HepG2 (cell line): Measurements from ENCODE around the gene BOD1. TPM values are rescaled to one million over a fixed set of nuclear protein-coding genes. Genes with fewer than 3 reads are reported as not detected.

Experiments
- GFI1 ChIP-seq: sonication (generic); formaldehyde crosslinking; IDR thresholded peaks from 2 replicates; pipeline ENCODE4 v1.5.0; 2020; ENCODE audit warnings: missing genetic modification reagents, mild to moderate bottlenecking, borderline replicate concordance
- GMEB2 ChIP-seq: IDR thresholded peaks from 2 replicates; pipeline ENCODE4 v1.6.1; 2016; ENCODE audit warnings: missing biosample characterization, missing genetic modification reagents, low read depth
- HNF4G ChIP-seq, 2 experiments: sonication (generic) in 1 of 2; formaldehyde crosslinking in 1 of 2; IDR thresholded peaks; 2 replicates each; pipeline versions ENCODE4 v1.4.0 to v1.6.1; 2011 to 2020; ENCODE audit warnings: borderline replicate concordance in 2 of 2, low read depth in 2 of 2, mild to moderate bottlenecking in 2 of 2, low read length in 1 of 2, missing genetic modification reagents in 1 of 2, moderate library complexity in 1 of 2
- IKZF4 ChIP-seq: sonication (generic); formaldehyde crosslinking; IDR thresholded peaks from 2 replicates; pipeline ENCODE4 v1.5.1; 2020; ENCODE audit warnings: borderline replicate concordance, mild to moderate bottlenecking, low read depth, missing genetic modification reagents; ENCODE audit errors: not compliant biosample characterization
- IRX3 ChIP-seq: sonication (generic); formaldehyde crosslinking; IDR thresholded peaks from 2 replicates; pipeline ENCODE4 v1.8.1; 2023; ENCODE audit warnings: mild to moderate bottlenecking, low read depth, missing genetic modification reagents, borderline replicate concordance
- ISX ChIP-seq: sonication (generic); formaldehyde crosslinking; conservative IDR thresholded peaks from 2 replicates; pipeline ENCODE4 v1.5.0; 2020; ENCODE audit warnings: missing genetic modification reagents
- JUND ChIP-seq: sonication (generic); formaldehyde crosslinking; IDR thresholded peaks from 2 replicates; pipeline ENCODE4 v1.8.0; 2022; ENCODE audit warnings: mild to moderate bottlenecking, missing genetic modification reagents
- KMT2A ChIP-seq: sonication (generic); formaldehyde crosslinking; IDR thresholded peaks from 2 replicates; pipeline ENCODE4 v1.4.0; 2020; ENCODE audit warnings: missing genetic modification reagents
- MYNN ChIP-seq: sonication (generic); formaldehyde crosslinking; IDR thresholded peaks from 2 replicates; pipeline ENCODE4 v1.4.0; 2020; ENCODE audit warnings: mild to moderate bottlenecking, low read depth, missing genetic modification reagents
- NAIF1 ChIP-seq: sonication (generic); formaldehyde crosslinking; IDR thresholded peaks from 2 replicates; pipeline ENCODE4 v1.5.0; 2020; ENCODE audit warnings: mild to moderate bottlenecking, missing genetic modification reagents, borderline replicate concordance
- RAD51 ChIP-seq: fragments of 450-650 bp; IDR thresholded peaks from 2 replicates; pipeline ENCODE4 v1.6.1; 2016; ENCODE audit warnings: borderline replicate concordance
- SP2 ChIP-seq: sonication (generic); formaldehyde crosslinking; IDR thresholded peaks from 2 replicates; pipeline ENCODE4 v1.5.1; 2020; ENCODE audit warnings: mild to moderate bottlenecking, missing genetic modification reagents
- STAG1 ChIP-seq: sonication (generic); formaldehyde crosslinking; IDR thresholded peaks from 2 replicates; pipeline ENCODE4 v1.4.0; 2020; ENCODE audit warnings: missing genetic modification reagents
- TIGD3 ChIP-seq: sonication (generic); formaldehyde crosslinking; IDR thresholded peaks from 2 replicates; pipeline ENCODE4 v1.5.1; 2020; ENCODE audit warnings: mild to moderate bottlenecking, missing genetic modification reagents, borderline replicate concordance
- XBP1 ChIP-seq: sonication (generic); formaldehyde crosslinking; IDR thresholded peaks from 2 replicates; pipeline ENCODE4 v1.5.0; 2020; ENCODE audit warnings: missing genetic modification reagents
- ZBTB38 ChIP-seq: sonication (generic); formaldehyde crosslinking; IDR thresholded peaks from 2 replicates; pipeline ENCODE4 v1.5.1; 2020; ENCODE audit warnings: mild to moderate bottlenecking, missing genetic modification reagents
- ZNF264 ChIP-seq: sonication (generic); formaldehyde crosslinking; IDR thresholded peaks from 2 replicates; pipeline ENCODE4 v1.4.0; 2020; ENCODE audit warnings: missing genetic modification reagents
- ZNF280B ChIP-seq: sonication (generic); formaldehyde crosslinking; IDR thresholded peaks from 2 replicates; pipeline ENCODE4 v1.5.0; 2020; ENCODE audit warnings: missing genetic modification reagents, mild to moderate bottlenecking, borderline replicate concordance
- ZNF605 ChIP-seq: sonication (generic); formaldehyde crosslinking; IDR thresholded peaks from 2 replicates; pipeline ENCODE4 v1.8.0; 2022; ENCODE audit warnings: mild to moderate bottlenecking, missing genetic modification reagents
- polyA plus RNA-seq, 8 experiments: library from polyadenylated mRNA; depleted of rRNA in 3 of 8; stranded (reverse) in 7 of 8; unstranded in 1 of 8; fragments of >200 nt; fragmentation: Illumina TruSeq in 4 of 8; extraction: Trizol in 4 of 8; gene quantifications; 2 replicates each; pipeline versions ENCODE4 v1.2.1 to v1.2.3, GENCODE V29; 2011 to 2016; ENCODE audit warnings: low read depth in 4 of 8, missing spikeins in 1 of 8, mixed read lengths in 1 of 8; ENCODE audit not compliant: insufficient read depth in 1 of 8
- total RNA-seq, 5 experiments: library from RNA; depleted of rRNA; stranded (reverse); fragments of >200 nt; fragmentation: Illumina TruSeq; extraction: Trizol; gene quantifications; 2 replicates each; pipeline ENCODE4 v1.2.3, GENCODE V29; 2016; ENCODE audit warnings: low read depth in 1 of 5
- TF ChIP-seq, protein P1 (sequence below): sonication (generic); formaldehyde crosslinking; IDR thresholded peaks from 2 replicates; pipeline ENCODE4 v1.4.0; 2020; ENCODE audit warnings: missing genetic modification reagents, borderline replicate concordance

Gene BOD1
- total and polyA plus RNA-seq, 2 of the 13 experiments (the other 11 are each of a cell fraction or from before 2014, with no cell fraction given), result 81.5 to 103 TPM

- TF ChIP-seq, protein P1, sequence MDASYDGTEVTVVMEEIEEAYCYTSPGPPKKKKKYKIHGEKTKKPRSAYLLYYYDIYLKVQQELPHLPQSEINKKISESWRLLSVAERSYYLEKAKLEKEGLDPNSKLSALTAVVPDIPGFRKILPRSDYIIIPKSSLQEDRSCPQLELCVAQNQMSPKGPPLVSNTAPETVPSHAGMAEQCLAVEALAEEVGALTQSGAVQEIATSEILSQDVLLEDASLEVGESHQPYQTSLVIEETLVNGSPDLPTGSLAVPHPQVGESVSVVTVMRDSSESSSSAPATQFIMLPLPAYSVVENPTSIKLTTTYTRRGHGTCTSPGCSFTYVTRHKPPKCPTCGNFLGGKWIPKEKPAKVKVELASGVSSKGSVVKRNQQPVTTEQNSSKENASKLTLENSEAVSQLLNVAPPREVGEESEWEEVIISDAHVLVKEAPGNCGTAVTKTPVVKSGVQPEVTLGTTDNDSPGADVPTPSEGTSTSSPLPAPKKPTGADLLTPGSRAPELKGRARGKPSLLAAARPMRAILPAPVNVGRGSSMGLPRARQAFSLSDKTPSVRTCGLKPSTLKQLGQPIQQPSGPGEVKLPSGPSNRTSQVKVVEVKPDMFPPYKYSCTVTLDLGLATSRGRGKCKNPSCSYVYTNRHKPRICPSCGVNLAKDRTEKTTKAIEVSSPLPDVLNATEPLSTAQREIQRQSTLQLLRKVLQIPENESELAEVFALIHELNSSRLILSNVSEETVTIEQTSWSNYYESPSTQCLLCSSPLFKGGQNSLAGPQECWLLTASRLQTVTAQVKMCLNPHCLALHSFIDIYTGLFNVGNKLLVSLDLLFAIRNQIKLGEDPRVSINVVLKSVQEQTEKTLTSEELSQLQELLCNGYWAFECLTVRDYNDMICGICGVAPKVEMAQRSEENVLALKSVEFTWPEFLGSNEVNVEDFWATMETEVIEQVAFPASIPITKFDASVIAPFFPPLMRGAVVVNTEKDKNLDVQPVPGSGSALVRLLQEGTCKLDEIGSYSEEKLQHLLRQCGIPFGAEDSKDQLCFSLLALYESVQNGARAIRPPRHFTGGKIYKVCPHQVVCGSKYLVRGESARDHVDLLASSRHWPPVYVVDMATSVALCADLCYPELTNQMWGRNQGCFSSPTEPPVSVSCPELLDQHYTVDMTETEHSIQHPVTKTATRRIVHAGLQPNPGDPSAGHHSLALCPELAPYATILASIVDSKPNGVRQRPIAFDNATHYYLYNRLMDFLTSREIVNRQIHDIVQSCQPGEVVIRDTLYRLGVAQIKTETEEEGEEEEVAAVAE (CRISPR knock-in tag), result 0 out of 2 replicates have a peak, but pooled peaks have one; percentile 32
- TF ChIP-seq MYNN (CRISPR knock-in tag), result no peak
- TF ChIP-seq HNF4G (IDR thresholded peaks at IDR 0.05; ENCODE audit: borderline replicate concordance, low read depth, low read length), result no peak
- no peak for TF ChIP-seq HNF4G (CRISPR knock-in tag; IDR thresholded peaks at IDR 0.05; ENCODE audit: borderline replicate concordance, low read depth)
- no peak for TF ChIP-seq ZNF605 (CRISPR knock-in tag)
- no peak for TF ChIP-seq XBP1
- TF ChIP-seq STAG1 (CRISPR knock-in tag), result peak; percentile 19; the same call in 1 of the 2 replicates
- TF ChIP-seq RAD51, result no peak
- no peak for TF ChIP-seq ISX (CRISPR knock-in tag)
- TF ChIP-seq IRX3 (CRISPR knock-in tag), result 0 out of 2 replicates have a peak, but pooled peaks have one; percentile 50
- no peak for TF ChIP-seq GMEB2 (CRISPR knock-in tag)
- 0 out of 2 replicates have a peak, but pooled peaks have one; percentile 29 for TF ChIP-seq KMT2A (CRISPR knock-in tag)
- TF ChIP-seq GFI1, result peak; percentile 89
- no peak for TF ChIP-seq ZBTB38 (CRISPR knock-in tag)
- no peak for TF ChIP-seq TIGD3 (CRISPR knock-in tag)
- no peak for TF ChIP-seq JUND
- TF ChIP-seq ZNF264 (CRISPR knock-in tag), result peak; percentile 36; the same call in 1 of the 2 replicates
- no peak for TF ChIP-seq NAIF1 (CRISPR knock-in tag)
- no peak for TF ChIP-seq SP2 (CRISPR knock-in tag)
- no peak for TF ChIP-seq ZNF280B (CRISPR knock-in tag)
- no peak for TF ChIP-seq IKZF4 (CRISPR knock-in tag)
Measured at GRCh38 chr5:173615884-173616576, 420 bp downstream of the BOD1 start (continued).
